Cardiac fibroblast (primary cell): ENCODE results near the gene ANKRD30A.

Experiments
- DNase-seq, 2 donors: peaks; one replicate each; pipeline versions ENCODE4 v3.0.0 to v3.0.0-alpha.2; 2010; ENCODE audit warnings: low read depth in 2 of 2
- H3K4me3 ChIP-seq, 2 donors: replicated peaks in 1 of 2; 1 replicate in 1 of 2; 2 replicates in 1 of 2; pipeline ENCODE4 v1.5.1; 2011; ENCODE audit warnings: low read depth in 2 of 2, low read length in 2 of 2, mild to moderate bottlenecking in 2 of 2, moderate library complexity in 1 of 2
- TF ChIP-seq, protein P1 (sequence below): IDR thresholded peaks from one replicate; pipeline ENCODE4 v1.5.1; 2011; ENCODE audit warnings: low read depth, mild to moderate bottlenecking, low read length, inconsistent platforms

ANKRD30A gene

DNA sequence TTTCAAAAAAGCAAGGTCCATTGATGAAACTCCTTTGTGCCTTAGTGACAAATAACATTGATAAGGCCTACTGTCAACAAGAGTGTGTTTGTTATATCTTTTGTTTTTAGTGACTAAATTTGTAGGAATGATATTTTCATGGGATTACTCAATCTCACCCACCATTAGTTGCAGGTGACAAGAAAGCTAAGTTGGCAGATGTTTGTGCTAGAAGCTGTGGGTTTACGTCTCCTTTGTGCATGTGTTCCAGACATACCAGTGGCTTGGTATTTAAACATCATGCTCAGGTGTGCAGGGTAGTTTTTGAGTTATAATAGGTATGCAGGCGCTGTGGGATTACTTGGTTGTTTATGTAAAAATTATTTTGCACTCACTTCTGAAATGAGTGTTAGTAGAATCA is 178.6 kb downstream of the ANKRD30A start:
- H3K4me3 ChIP-seq: no peak overlapping the region
- TF ChIP-seq, protein P1, sequence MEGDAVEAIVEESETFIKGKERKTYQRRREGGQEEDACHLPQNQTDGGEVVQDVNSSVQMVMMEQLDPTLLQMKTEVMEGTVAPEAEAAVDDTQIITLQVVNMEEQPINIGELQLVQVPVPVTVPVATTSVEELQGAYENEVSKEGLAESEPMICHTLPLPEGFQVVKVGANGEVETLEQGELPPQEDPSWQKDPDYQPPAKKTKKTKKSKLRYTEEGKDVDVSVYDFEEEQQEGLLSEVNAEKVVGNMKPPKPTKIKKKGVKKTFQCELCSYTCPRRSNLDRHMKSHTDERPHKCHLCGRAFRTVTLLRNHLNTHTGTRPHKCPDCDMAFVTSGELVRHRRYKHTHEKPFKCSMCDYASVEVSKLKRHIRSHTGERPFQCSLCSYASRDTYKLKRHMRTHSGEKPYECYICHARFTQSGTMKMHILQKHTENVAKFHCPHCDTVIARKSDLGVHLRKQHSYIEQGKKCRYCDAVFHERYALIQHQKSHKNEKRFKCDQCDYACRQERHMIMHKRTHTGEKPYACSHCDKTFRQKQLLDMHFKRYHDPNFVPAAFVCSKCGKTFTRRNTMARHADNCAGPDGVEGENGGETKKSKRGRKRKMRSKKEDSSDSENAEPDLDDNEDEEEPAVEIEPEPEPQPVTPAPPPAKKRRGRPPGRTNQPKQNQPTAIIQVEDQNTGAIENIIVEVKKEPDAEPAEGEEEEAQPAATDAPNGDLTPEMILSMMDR: no peak
- DNase-seq: no peak

DNA sequence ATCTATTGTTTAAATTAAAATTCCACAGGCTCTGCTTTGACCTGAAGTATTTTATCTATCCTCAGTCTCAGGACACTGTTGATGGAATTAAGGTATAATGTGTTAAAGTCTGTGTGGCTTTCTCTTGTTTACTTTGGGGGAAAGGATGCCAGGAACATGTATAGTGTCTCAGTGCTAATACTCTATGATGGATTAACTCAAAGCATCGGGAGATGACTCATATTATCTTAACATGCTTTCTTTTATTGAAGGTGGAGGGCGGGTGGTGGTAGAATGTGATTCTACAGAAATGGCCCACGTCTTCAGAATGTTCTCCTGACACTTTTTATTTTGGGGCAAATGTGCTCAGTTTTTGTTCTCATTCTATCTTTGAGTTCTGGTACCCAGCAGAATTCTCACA is 189.0 kb downstream of the ANKRD30A start:
- no peak overlapping the region for H3K4me3 ChIP-seq
- TF ChIP-seq, protein P1: no peak

DNA sequence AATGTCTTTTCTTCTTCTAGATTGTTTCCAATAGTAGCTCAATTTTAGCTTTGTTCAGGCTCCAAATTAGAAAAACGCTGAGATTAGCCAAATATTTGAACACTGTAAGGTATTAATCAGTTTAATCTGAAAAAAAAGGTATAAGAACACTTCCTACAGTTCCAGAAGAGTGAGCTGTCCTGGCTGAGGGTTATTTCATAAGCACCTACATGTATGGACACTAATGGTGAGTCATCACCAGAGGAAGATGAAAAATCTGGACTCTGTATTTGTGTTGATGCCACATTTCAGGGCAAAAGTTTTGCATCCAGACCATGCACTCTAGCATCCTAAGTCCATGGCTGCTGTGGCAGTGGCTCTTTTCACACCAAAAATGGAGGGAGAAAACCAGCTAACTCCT is 189.5 kb downstream of the ANKRD30A start:
- no peak overlapping the region for H3K4me3 ChIP-seq
- TF ChIP-seq, protein P1: no peak
- DNase-seq: no peak

More for the DNA sequence above, 189.0 kb downstream of the ANKRD30A start:
- DNase-seq: no peak

DNA sequence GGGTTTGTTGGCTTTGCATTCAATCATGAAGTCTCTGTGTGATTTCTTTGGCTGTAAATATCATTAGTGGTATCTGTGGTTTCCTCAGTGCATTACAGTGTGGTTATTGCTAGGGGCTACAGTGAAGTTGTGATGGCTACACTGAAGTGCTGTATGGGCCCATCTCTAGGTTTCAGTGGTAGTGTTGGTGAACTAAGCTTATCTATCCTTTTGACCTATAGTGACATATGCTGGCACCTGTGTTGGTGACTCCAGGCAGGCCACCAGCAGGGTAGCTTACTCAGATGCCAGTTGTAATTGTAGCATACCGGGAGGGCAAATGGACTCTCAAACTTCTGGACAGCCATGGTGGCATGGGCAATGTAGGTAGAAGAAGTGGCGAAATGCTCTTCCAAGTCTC is 219.0 kb downstream of the ANKRD30A start:
- TF ChIP-seq, protein P1: no peak

DNA sequence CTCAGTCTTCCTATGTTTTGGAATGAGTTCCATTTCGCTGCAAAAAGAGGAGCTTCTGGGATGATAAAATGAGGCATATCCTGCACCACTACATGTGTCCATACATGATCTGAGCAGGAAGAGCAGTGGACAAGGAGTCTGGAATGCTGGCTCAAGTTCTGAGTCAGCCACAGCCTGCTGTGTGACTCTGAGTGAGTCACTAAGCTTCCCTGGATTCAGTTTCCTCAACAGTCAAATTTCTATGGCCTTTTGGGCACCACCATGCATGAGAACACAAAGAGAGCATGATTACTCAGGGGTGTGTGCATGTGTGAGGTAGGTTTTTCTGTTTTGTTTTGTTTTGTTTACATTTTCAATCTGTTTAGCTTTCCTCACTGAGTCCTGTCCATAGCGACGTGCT is 254.6 kb downstream of the ANKRD30A start:
- no peak overlapping the region for H3K4me3 ChIP-seq
- DNase-seq: peak in 1 of 2 donors; percentile 12
- TF ChIP-seq, protein P1: no peak

More for the DNA sequence above, 219.0 kb downstream of the ANKRD30A start:
- no peak overlapping the region for H3K4me3 ChIP-seq
- no peak for DNase-seq

DNA sequence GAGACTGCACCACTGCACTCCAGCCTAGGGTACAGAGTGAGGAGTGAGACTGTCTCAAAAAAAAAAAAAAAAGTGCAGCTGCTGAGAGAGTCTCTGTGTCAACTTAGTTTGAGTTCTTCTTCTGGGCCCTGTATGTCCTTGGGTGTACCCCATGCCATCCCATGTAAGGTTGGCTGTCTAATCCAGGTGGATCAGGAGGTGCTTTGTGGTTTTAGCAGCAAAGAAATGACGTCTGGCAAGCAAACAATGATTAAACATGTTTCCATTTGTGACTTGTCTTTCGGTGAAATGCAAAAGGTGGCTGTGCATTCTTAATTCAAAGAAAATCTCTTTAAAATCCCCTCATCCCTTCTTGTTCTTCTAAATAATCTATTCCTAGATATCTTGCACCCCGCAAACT is 255.9 kb downstream of the ANKRD30A start:
- DNase-seq: no peak
- TF ChIP-seq, protein P1: no peak
- no peak overlapping the region for H3K4me3 ChIP-seq

DNA sequence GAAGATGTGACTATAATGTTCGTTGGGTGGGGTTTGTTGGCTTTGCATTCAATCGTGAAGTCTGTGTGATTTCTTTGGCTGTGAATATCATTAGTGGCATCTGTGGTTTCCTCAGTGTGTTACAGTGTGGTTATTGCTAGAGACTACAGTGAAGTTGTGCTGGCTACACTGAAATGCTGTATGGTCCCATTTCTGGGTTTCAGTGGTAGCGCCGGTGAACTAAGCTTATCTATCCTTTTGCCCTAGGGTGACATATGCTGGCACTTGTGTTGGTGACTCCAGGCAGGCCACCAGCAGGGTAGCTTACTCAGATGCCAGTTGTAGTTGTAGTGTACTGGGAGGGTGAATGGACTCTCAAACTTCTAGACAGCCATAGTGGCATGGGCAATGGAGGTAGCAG is 259.5 kb downstream of the ANKRD30A start:
- no peak for DNase-seq
- no peak overlapping the region for H3K4me3 ChIP-seq
- TF ChIP-seq, protein P1: no peak
